Neural cell (in vitro differentiated cells): ENCODE data around the gene ZFP64. TPM values are rescaled to one million over a fixed set of nuclear protein-coding genes. Genes with fewer than 3 reads are reported as not detected.

Experiments used
- H2AFZ ChIP-seq: fragments of 200-600, 300-800 bp; sonication (generic), shearing (Covaris generic); 2 replicates; pipeline ENCODE4 v1.6.0; 2014; ENCODE audit warnings: low read depth, mild to moderate bottlenecking, antibody characterized with exemption, low read length, moderate library complexity
- H3F3A ChIP-seq: fragments of 200-600 bp; shearing (Covaris generic); 2 replicates; pipeline ENCODE4 v1.6.1; 2016; ENCODE audit warnings: mild to moderate bottlenecking, moderate library complexity, mixed read lengths, antibody characterized with exemption, low read length; ENCODE audit not compliant: insufficient read depth, poor library complexity, severe bottlenecking
- H3K27ac ChIP-seq: fragments of 200-600, 300-800 bp; sonication (generic), shearing (Covaris generic); 2 replicates; pipeline ENCODE4 v1.5.1; 2014; ENCODE audit warnings: mild to moderate bottlenecking, low read length, moderate library complexity
- H3K27me3 ChIP-seq: fragments of 300-800, 200-600 bp; sonication (generic), shearing (Covaris generic); 2 replicates; pipeline ENCODE4 v1.6.0; 2014; ENCODE audit warnings: mild to moderate bottlenecking, low read depth, low read length, moderate library complexity; ENCODE audit not compliant: insufficient read depth
- H3K36me3 ChIP-seq: fragments of 300-800, 200-600 bp; sonication (generic), shearing (Covaris generic); 2 replicates; pipeline ENCODE4 v1.5.1; 2014; ENCODE audit warnings: mild to moderate bottlenecking, antibody characterized with exemption, low read length, moderate library complexity; ENCODE audit not compliant: insufficient read depth
- H3K4me2 ChIP-seq: fragments of 300-800, 200-600 bp; sonication (generic), shearing (Covaris generic); 2 replicates; pipeline ENCODE4 v1.6.0; 2014; ENCODE audit warnings: mild to moderate bottlenecking, low read length
- H3K4me3 ChIP-seq: fragments of 300-800, 200-600 bp; sonication (generic), shearing (Covaris generic); 2 replicates; pipeline ENCODE4 v1.5.1; 2014; ENCODE audit warnings: mild to moderate bottlenecking, low read length, moderate library complexity
- H3K79me2 ChIP-seq: fragments of 200-600 bp; shearing (Covaris generic); replicated peaks from 2 replicates; pipeline ENCODE4 v1.6.0; 2014; ENCODE audit warnings: mild to moderate bottlenecking, low read length, moderate library complexity; ENCODE audit not compliant: insufficient read depth
- H3K9ac ChIP-seq: fragments of 300-800, 200-600 bp; sonication (generic), shearing (Covaris generic); 2 replicates; pipeline ENCODE4 v1.6.1; 2016; ENCODE audit warnings: mild to moderate bottlenecking, low read length, mixed read lengths
- H3K9me2 ChIP-seq: fragments of 200-600 bp; shearing (Covaris generic); 2 replicates; pipeline ENCODE4 v1.6.1; 2016; ENCODE audit warnings: mild to moderate bottlenecking, low read length, mixed read lengths; ENCODE audit not compliant: insufficient read depth
- H3K9me3 ChIP-seq: fragments of 200-600, 300-800 bp; sonication (generic), shearing (Covaris generic); 2 replicates; pipeline ENCODE4 v1.6.1; 2016; ENCODE audit warnings: mild to moderate bottlenecking, mixed run types, low read length, moderate library complexity, mixed read lengths
- H4K20me1 ChIP-seq: fragments of 200-600 bp; shearing (Covaris generic); 2 replicates; pipeline ENCODE4 v1.6.1; 2016; ENCODE audit warnings: mild to moderate bottlenecking, mixed run types; ENCODE audit not compliant: insufficient read depth
- EP300 ChIP-seq: fragments of 450-650 bp; conservative IDR thresholded peaks from 2 replicates; pipeline ENCODE4 v1.6.1; 2014; ENCODE audit warnings: antibody characterized with exemption, mild to moderate bottlenecking, moderate library complexity; ENCODE audit not compliant: poor library complexity, severe bottlenecking
- EZH2 ChIP-seq: fragments of 200-600, 300-800 bp; shearing (Covaris generic), sonication (generic); IDR thresholded peaks from 2 replicates; pipeline ENCODE4 v1.6.1; 2014; ENCODE audit warnings: antibody characterized with exemption, low read length, borderline replicate concordance, mild to moderate bottlenecking; ENCODE audit not compliant: insufficient read depth, poor library complexity, severe bottlenecking
- MXI1 ChIP-seq: fragments of 450-650 bp; conservative IDR thresholded peaks from 2 replicates; pipeline ENCODE4 v1.6.1; 2014; ENCODE audit warnings: antibody characterized with exemption, mild to moderate bottlenecking; ENCODE audit not compliant: poor library complexity, severe bottlenecking
- POLR2AphosphoS5 ChIP-seq: IDR thresholded peaks from 2 replicates; pipeline ENCODE4 v1.6.1; 2012
- RAD21 ChIP-seq: fragments of 450-650 bp; conservative IDR thresholded peaks from 2 replicates; pipeline ENCODE4 v1.6.1; 2014; ENCODE audit warnings: antibody characterized with exemption, mild to moderate bottlenecking, moderate library complexity
- SMC3 ChIP-seq: fragments of 450-650 bp; conservative IDR thresholded peaks from 2 replicates; pipeline ENCODE4 v1.6.1; 2014; ENCODE audit warnings: antibody characterized with exemption, mild to moderate bottlenecking, moderate library complexity; ENCODE audit not compliant: poor library complexity
- TAF1 ChIP-seq: IDR thresholded peaks from 2 replicates; pipeline ENCODE4 v1.6.1; 2012; ENCODE audit warnings: low read depth
- polyA plus RNA-seq: library from polyadenylated mRNA; depleted of rRNA; stranded (reverse); fragments of >200 nt; gene quantifications from 2 replicates; pipeline ENCODE4 v1.2.3, GENCODE V29; 2014
- TF ChIP-seq, protein P1 (sequence below): fragments of 450-650 bp; IDR thresholded peaks from 2 replicates; pipeline ENCODE4 v1.5.1; 2014; ENCODE audit warnings: antibody characterized with exemption, mild to moderate bottlenecking, moderate library complexity; ENCODE audit not compliant: poor library complexity, severe bottlenecking
- TF ChIP-seq, protein P2 (sequence below): IDR thresholded peaks from 2 replicates; pipeline ENCODE4 v1.6.1; 2012; ENCODE audit warnings: borderline replicate concordance

ZFP64 gene
- polyA plus RNA-seq, 1 donor from 2014 or later = 4.7 TPM

DNA sequence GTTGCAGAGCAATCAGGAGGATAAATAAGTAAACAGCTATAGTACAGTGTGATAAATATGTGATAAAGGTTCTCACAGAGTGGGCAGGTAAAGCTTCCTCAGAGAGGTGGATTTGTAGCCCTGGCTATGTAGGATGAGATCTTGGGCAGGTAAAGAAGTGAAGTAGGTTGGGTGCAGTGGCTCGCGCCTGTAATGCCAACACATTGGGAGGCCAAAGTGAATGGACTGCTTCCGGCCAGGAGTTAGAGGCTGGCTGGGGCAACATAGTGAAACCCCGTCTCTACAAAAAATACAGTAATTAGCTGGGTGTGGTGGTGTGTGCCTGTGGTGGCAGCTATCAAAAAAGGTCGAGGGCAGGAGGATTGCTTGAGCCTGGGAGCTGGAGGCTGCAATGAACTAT lies 72.9 kb downstream of the ZFP64 start:
- no peak overlapping the region for H3K9ac ChIP-seq
- no peak overlapping the region for H3K27ac ChIP-seq
- no peaks in the 10 kb centered on the region for H3K9me3 ChIP-seq
- no peaks in the 10 kb centered on the region for H3F3A ChIP-seq
- no peaks in the 10 kb centered on the region for H3K9me2 ChIP-seq
- H3K4me3 ChIP-seq = no peak overlapping the region
- TF ChIP-seq EZH2 (no peak), RAD21 (no peak), POLR2AphosphoS5 (no peak), EP300 (no peak), SMC3 (no peak), TAF1 (no peak), MXI1 (no peak)
- TF ChIP-seq, protein P1, sequence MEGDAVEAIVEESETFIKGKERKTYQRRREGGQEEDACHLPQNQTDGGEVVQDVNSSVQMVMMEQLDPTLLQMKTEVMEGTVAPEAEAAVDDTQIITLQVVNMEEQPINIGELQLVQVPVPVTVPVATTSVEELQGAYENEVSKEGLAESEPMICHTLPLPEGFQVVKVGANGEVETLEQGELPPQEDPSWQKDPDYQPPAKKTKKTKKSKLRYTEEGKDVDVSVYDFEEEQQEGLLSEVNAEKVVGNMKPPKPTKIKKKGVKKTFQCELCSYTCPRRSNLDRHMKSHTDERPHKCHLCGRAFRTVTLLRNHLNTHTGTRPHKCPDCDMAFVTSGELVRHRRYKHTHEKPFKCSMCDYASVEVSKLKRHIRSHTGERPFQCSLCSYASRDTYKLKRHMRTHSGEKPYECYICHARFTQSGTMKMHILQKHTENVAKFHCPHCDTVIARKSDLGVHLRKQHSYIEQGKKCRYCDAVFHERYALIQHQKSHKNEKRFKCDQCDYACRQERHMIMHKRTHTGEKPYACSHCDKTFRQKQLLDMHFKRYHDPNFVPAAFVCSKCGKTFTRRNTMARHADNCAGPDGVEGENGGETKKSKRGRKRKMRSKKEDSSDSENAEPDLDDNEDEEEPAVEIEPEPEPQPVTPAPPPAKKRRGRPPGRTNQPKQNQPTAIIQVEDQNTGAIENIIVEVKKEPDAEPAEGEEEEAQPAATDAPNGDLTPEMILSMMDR = no peak
- TF ChIP-seq, protein P2, sequence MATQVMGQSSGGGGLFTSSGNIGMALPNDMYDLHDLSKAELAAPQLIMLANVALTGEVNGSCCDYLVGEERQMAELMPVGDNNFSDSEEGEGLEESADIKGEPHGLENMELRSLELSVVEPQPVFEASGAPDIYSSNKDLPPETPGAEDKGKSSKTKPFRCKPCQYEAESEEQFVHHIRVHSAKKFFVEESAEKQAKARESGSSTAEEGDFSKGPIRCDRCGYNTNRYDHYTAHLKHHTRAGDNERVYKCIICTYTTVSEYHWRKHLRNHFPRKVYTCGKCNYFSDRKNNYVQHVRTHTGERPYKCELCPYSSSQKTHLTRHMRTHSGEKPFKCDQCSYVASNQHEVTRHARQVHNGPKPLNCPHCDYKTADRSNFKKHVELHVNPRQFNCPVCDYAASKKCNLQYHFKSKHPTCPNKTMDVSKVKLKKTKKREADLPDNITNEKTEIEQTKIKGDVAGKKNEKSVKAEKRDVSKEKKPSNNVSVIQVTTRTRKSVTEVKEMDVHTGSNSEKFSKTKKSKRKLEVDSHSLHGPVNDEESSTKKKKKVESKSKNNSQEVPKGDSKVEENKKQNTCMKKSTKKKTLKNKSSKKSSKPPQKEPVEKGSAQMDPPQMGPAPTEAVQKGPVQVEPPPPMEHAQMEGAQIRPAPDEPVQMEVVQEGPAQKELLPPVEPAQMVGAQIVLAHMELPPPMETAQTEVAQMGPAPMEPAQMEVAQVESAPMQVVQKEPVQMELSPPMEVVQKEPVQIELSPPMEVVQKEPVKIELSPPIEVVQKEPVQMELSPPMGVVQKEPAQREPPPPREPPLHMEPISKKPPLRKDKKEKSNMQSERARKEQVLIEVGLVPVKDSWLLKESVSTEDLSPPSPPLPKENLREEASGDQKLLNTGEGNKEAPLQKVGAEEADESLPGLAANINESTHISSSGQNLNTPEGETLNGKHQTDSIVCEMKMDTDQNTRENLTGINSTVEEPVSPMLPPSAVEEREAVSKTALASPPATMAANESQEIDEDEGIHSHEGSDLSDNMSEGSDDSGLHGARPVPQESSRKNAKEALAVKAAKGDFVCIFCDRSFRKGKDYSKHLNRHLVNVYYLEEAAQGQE = no peak
- H2AFZ ChIP-seq = no peak overlapping the region
- no peaks in the 10 kb centered on the region for H3K79me2 ChIP-seq
- no peaks in the 10 kb centered on the region for H3K27me3 ChIP-seq
- H3K4me2 ChIP-seq = no peak overlapping the region
- no peaks in the 10 kb centered on the region for H4K20me1 ChIP-seq
- no peaks in the 10 kb centered on the region for H3K36me3 ChIP-seq

DNA sequence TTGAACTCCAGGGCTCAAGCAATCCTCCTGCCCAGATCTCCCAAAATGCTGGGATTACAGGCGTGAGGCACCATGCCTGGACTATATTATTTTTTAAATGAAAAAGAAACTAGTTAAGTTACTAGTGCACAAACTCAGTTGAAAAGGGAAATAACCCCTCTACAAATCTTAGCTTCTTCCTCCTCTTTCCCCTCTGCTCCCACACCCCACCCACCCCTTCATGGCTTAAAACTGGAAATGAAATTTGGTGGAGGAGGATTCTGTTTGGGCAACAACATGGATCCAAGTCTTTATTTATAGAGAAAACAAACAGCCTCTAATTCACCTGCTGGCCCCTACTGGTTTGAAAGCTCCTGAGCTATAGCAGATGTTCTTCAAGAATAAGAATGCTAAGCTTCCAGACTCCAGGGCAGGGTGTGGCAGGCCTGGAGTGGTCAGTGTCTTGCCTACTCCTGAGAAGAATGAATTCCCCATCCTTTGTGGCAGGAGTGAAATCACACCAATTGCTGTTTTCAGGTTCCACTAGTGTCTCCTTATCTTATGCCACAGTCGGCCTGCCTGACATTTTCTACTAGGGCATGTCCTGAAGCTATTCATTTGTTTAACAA lies 73.5 kb downstream of the ZFP64 start:
- H3F3A ChIP-seq = no peaks in the 10 kb centered on the region
- H3K79me2 ChIP-seq = no peaks in the 10 kb centered on the region
- no peak overlapping the region for H2AFZ ChIP-seq
- no peaks in the 10 kb centered on the region for H3K27me3 ChIP-seq
- H3K9ac ChIP-seq = no peak overlapping the region
- no peak overlapping the region for H3K4me2 ChIP-seq
- no peak overlapping the region for H3K27ac ChIP-seq
- no peaks in the 10 kb centered on the region for H3K9me2 ChIP-seq
- no peaks in the 10 kb centered on the region for H4K20me1 ChIP-seq
- TF ChIP-seq MXI1 = no peak
- no peak for TF ChIP-seq POLR2AphosphoS5
- TF ChIP-seq, protein P2 = no peak
- no peak overlapping the region for H3K4me3 ChIP-seq
- H3K36me3 ChIP-seq = no peaks in the 10 kb centered on the region
- no peaks in the 10 kb centered on the region for H3K9me3 ChIP-seq
